Transverse colon (tissue), 4 donors: ENCODE data around the gene TRAF3IP3. TPM values are rescaled to one million over a fixed set of nuclear protein-coding genes. Genes with fewer than 3 reads are reported as not detected.

Experiments
- DNase-seq: peaks from one replicate; pipeline ENCODE4 v3.0.0-alpha.2; 2019
- H3K27ac ChIP-seq, 4 donors: fragments of 200-600 bp; sonication (generic); 2 replicates each; pipeline ENCODE4 v1.5.1; 2016 to 2018; ENCODE audit warnings: inconsistent platforms in 4 of 4
- H3K27me3 ChIP-seq: fragments of 200-600 bp; sonication (generic); 2 replicates; pipeline ENCODE4 v1.5.1; 2017; ENCODE audit warnings: inconsistent platforms
- H3K36me3 ChIP-seq, 4 donors: fragments of 200-600 bp; sonication (generic); 2 replicates each; pipeline ENCODE4 v1.5.1; 2017 to 2019; ENCODE audit warnings: inconsistent platforms in 4 of 4
- H3K4me1 ChIP-seq, 4 donors: fragments of 200-600 bp; sonication (generic); 2 replicates each; pipeline ENCODE4 v1.5.1; 2017 to 2020; ENCODE audit warnings: inconsistent platforms in 4 of 4
- H3K4me3 ChIP-seq, 4 donors: fragments of 200-600 bp; sonication (generic); 1 replicate in 1 of 4; 2 replicates in 3 of 4; pipeline versions ENCODE4 v1.5.1 to v1.6.1; 2017 to 2019; ENCODE audit warnings: inconsistent platforms in 4 of 4
- H3K9me3 ChIP-seq, 2 donors: fragments of 200-600 bp; sonication (generic); 2 replicates each; pipeline ENCODE4 v1.5.1; 2017 to 2019; ENCODE audit warnings: inconsistent platforms in 2 of 2
- EP300 ChIP-seq: sonication (generic); formaldehyde crosslinking; IDR thresholded peaks from one replicate; pipeline ENCODE4 v1.6.1; 2017; ENCODE audit warnings: antibody characterized with exemption, low read depth
- POLR2A ChIP-seq: fragments of 450-650 bp; IDR thresholded peaks from one replicate; pipeline ENCODE4 v1.6.1; 2016; ENCODE audit warnings: antibody characterized with exemption, mild to moderate bottlenecking, moderate library complexity
- POLR2AphosphoS5 ChIP-seq, 3 donors: sonication (generic); formaldehyde crosslinking; IDR thresholded peaks; one replicate each; pipeline ENCODE4 v1.6.1; 2016; ENCODE audit warnings: antibody characterized with exemption in 3 of 3
- WGBS, 2 donors: methylation state at CpG; one replicate each; pipeline ENCODE4 v1.1.5; 2018; ENCODE audit warnings: low coverage in 1 of 2; 5-methylcytosine and 5-hydroxymethylcytosine counted together
- in situ Hi-C, 4 donors: fragments of 200-750 bp; cut with MboI; loops; one replicate each; pipeline versions ENCODE4 v1.15.0 to v1.15.1; 2017; ENCODE audit warnings: low sequenced_read_pairs in 3 of 4, low pct_ligation_motif_present in 1 of 4, low pct_unique_long_range_greater_than_20kb in 1 of 4
- intact Hi-C: fragments of 100-400 bp; cut with DNase I; formaldehyde crosslinking; loops from one replicate; pipeline ENCODE4 v1.15.1; 2023; ENCODE audit warnings: low total_unique reads
- total RNA-seq, 4 donors: library from RNA; depleted of rRNA; stranded (reverse); fragments of >200 nt; gene quantifications; one replicate each; pipeline ENCODE4 v1.1.0, GENCODE V29; 2016
- TF ChIP-seq, protein P1 (sequence below), 5 experiments: fragments of 200-600 bp in 3 of 5; fragments of 450-650 bp in 2 of 5; sonication (generic) in 3 of 5; IDR thresholded peaks; 1 replicate in 2 of 5; 2 replicates in 3 of 5; pipeline ENCODE4 v1.5.1; 2016 to 2017; ENCODE audit warnings: antibody characterized with exemption in 5 of 5, inconsistent platforms in 3 of 5, mild to moderate bottlenecking in 2 of 5, moderate library complexity in 1 of 5

Gene TRAF3IP3
- total RNA-seq, 4 donors from 2014 or later = 2.3 to 17.6 (median 6.8) TPM

DNA sequence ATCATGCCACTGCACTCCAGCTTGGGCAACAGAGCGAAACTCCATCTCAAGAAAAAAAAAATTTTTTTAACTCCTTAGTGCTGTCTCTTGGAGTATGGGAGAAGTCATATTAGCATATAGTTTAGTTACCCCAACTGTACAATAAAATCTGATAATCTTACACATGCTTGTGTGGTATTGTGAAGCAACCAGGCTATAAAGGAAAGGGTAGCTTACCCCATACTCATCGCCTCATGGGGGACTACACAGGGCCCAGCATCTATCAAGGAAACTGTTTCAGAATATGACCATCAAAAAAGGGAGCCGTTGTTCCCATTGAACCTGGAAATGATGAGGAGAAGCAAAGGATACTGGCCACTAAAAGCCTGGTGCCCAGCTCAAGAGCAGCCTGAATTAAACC lies 3.0 kb upstream of the TRAF3IP3 start:
- 93 to 94% methylated on average over 3 of the region's 3 CpGs for WGBS, 2 donors
- Histone ChIP-seq H3K27me3 (no peaks in the 10 kb centered on the region), H3K4me3 (no peak overlapping the region), H3K4me1 (peaks cover 0 to 10% (median 2%) of the 10 kb centered on the region in 4 donors), H3K9me3 (no peaks in the 10 kb centered on the region), H3K36me3 (no peaks in the 10 kb centered on the region), H3K27ac (no peak overlapping the region)
- in situ Hi-C loops (no loop called here), intact Hi-C loops (no loop called here)
- no peak for DNase-seq
- TF ChIP-seq EP300 (no peak), POLR2A (no peak), POLR2AphosphoS5 (IDR thresholded peaks at IDR 0.05) (no peak)
- TF ChIP-seq, protein P1, sequence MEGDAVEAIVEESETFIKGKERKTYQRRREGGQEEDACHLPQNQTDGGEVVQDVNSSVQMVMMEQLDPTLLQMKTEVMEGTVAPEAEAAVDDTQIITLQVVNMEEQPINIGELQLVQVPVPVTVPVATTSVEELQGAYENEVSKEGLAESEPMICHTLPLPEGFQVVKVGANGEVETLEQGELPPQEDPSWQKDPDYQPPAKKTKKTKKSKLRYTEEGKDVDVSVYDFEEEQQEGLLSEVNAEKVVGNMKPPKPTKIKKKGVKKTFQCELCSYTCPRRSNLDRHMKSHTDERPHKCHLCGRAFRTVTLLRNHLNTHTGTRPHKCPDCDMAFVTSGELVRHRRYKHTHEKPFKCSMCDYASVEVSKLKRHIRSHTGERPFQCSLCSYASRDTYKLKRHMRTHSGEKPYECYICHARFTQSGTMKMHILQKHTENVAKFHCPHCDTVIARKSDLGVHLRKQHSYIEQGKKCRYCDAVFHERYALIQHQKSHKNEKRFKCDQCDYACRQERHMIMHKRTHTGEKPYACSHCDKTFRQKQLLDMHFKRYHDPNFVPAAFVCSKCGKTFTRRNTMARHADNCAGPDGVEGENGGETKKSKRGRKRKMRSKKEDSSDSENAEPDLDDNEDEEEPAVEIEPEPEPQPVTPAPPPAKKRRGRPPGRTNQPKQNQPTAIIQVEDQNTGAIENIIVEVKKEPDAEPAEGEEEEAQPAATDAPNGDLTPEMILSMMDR (IDR thresholded peaks at IDR 0.05) = no peak

DNA sequence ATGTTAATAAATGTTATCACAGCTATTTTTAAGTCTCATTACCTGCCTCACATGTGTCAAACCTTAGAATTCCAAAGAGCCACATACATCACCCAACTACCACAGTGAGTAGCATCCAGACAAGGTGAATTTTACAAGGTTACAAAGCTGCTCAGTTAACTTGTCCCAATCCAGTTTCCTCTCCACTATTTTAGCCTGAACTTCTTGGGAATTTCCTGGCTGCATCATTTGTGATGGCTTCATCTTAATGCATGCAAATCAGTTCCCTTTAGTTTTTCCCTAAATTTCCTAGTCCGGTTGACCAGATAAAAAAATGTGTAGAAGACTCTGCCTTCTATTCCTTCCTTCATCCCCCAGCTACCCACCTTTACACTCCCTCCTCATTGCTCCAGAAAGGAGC lies 597 bp upstream of the TRAF3IP3 start:
- WGBS, 2 donors = 64 to 71% methylated on average over 1 of the region's 1 CpG
- no peaks in the 10 kb centered on the region for H3K27me3 ChIP-seq
- intact Hi-C loops = no loop called here
- H3K4me3 ChIP-seq = no peak overlapping the region
- no peaks in the 10 kb centered on the region for H3K36me3 ChIP-seq
- TF ChIP-seq POLR2A (no peak), POLR2AphosphoS5 (IDR thresholded peaks at IDR 0.05) (no peak), EP300 (no peak)
- TF ChIP-seq, protein P1 (IDR thresholded peaks at IDR 0.05) = no peak
- H3K4me1 ChIP-seq = peaks cover 0 to 6% (median 0%) of the 10 kb centered on the region in 4 donors
- H3K9me3 ChIP-seq = no peaks in the 10 kb centered on the region
- H3K27ac ChIP-seq = peak overlapping the region; percentile 43 to 72 (median 62)
- in situ Hi-C loops = no loop called here
- DNase-seq = no peak

DNA sequence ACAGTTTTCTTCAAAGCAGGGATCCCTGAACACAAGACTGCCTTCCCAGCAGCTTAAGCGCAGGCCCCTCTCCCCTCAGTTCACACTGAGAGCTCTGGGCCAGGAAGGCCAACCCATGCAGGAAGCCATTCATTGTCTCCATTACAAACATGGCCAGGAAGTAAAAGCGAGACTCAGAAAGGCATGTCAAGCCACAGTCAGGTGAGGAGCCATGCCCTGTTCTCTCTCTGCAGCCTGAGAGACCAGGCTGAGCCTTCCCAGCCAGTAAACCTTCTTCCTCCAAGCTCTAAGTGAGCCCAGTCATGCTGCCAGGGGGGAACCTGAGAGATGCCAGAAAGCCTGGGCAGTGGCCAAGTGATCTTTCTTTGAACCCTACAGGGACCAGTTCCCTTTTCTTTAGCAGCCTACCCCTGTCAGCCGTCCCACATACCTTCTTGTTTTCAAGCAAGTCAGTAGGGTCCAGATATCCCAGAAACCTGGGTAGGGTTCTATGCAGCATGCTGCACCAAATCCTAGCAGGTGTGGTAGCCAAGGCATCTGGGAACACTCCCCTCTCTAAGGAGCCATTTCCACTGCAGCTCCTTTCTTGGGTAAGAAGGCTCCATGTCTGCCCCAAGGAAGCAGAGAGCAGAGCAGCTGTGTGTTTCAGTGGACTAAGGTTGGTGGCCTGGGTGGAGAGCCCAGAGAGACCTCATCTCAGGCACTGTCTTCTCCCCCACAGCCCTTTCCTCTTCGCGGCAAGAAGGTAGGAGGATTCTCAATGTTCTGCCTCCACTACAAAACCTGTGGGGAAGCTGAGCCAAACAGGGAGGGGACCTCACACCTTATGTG lies 977 bp downstream of the TRAF3IP3 start:
- intact Hi-C loops (no loop called here), in situ Hi-C loops (no loop called here)
- Histone ChIP-seq H3K4me1 (peaks cover 0 to 3% (median 0%) of the 10 kb centered on the region in 4 donors), H3K9me3 (no peaks in the 10 kb centered on the region), H3K27me3 (no peaks in the 10 kb centered on the region), H3K4me3 (peak overlapping the region in 3 of 4 donors; percentile 7 to 32 (median 10)), H3K36me3 (no peaks in the 10 kb centered on the region), H3K27ac (peak overlapping the region; percentile 54 to 72 (median 69))
- peak; percentile 29 for DNase-seq
- no peak for TF ChIP-seq POLR2AphosphoS5 (IDR thresholded peaks at IDR 0.05)
- TF ChIP-seq POLR2A = no peak
- no peak for TF ChIP-seq EP300
- TF ChIP-seq, protein P1 (IDR thresholded peaks at IDR 0.05) = no peak
- 66 to 86% methylated on average over 2 to 5 of the region's 5 CpGs for WGBS, 2 donors

- H3K36me3 ChIP-seq = no peaks in the 10 kb centered on the region
- DNase-seq = no peak
- 54% methylated on average over 3 of the region's 3 CpGs; no CpG with 5 or more reads in 1 of the 2 donors for WGBS, 2 donors
- in situ Hi-C loops (no loop called here), intact Hi-C loops (no loop called here)
- no peaks in the 10 kb centered on the region for H3K27me3 ChIP-seq
- no peak overlapping the region for H3K27ac ChIP-seq
- H3K9me3 ChIP-seq = no peaks in the 10 kb centered on the region
- peak overlapping the region in 1 of 4 donors; percentile 32 for H3K4me3 ChIP-seq
- H3K4me1 ChIP-seq = peaks cover 0 to 3% (median 0%) of the 10 kb centered on the region in 4 donors
- no peak for TF ChIP-seq EP300
- TF ChIP-seq, protein P1 (IDR thresholded peaks at IDR 0.05) = no peak
- no peak for TF ChIP-seq POLR2A
- TF ChIP-seq POLR2AphosphoS5 (IDR thresholded peaks at IDR 0.05) = no peak
These were observed 2.5 kb downstream of the TRAF3IP3 start for GRCh38 chr1:209758400-209758799.
